HK-2 (cell line): ENCODE data around the gene PAX4.
"Not testable (repeated sequence)": the region's sequence is repeated elsewhere in the genome, so short reads cannot be mapped to it uniquely, and the experiment has no call there.

Experiments used
- DNase-seq: peaks from one replicate; pipeline ENCODE4 v3.0.0-alpha.2; 2018; ENCODE audit not compliant: unreplicated experiment

PAX4 gene

DNA sequence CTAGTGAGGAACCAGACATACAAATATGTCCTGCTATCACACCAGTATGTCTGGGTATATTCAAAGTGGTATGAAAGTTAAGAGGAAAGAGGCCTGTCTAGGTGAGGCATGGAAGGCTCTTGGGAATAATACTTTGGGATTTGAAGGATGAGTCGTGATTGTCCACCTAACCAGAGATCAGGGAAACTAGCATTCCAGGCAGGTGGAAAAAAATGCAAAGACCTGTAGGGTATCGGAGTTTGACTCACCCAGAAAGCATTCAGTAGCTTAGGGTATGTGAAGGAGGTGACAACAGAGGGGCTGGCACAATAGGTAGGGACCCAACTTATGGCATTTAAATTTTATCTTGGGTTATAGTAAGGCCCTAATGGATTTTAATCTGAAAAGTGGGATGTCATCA, 31.6 kb downstream of the PAX4 start:
- DNase-seq, result no peak

DNA sequence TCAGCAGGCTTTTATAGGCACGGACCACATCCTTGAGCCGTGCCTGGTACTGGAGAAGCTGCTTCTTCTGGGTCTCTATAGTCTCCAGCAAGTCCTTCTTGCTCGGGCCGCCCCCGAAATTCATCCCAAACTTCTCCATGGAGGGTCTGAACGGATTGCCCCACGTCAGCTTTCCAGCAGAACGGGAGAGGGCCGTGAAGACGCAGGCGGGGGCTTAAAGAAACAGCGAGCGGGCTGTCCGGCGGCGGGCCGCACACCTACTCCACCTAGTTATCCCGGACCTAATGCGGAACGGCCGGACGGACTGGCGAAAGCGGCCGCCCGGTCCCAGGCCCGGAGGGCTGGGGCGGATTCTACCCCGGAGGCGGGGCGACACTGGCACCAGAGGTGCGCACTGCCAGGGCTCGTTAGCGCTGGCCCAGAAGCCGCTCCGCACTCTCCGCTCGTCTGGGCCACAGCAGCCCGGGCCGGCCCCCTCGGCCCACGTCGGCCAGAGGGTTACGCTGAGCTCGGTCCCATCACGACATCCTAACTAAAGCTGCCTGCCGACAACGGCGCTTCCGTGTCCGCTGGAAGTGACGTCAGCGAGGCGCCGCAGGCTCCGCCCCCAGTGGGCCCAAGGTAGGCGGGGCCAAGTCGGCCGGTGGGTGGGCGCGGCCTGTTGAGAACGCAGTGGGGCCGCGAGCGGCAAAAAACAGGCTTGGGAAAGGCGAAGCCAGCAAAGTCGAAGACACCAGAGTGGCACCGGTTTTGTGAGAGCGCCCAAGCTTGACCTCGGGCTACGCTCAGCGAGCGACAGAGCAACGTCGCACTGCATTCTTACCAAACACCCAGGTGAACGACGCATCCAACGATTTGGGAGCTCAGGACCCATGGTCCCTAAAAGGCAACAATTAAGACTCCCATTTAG, 32.6 kb downstream of the PAX4 start, which contains the start of gene GCC1:
Gene GCC1, minus strand, starts transcription at position 553 of the 910 bp plus-strand sequence. Its CDS starts 414 bp downstream, at position 139.
- DNase-seq, result peak; percentile 91

DNA sequence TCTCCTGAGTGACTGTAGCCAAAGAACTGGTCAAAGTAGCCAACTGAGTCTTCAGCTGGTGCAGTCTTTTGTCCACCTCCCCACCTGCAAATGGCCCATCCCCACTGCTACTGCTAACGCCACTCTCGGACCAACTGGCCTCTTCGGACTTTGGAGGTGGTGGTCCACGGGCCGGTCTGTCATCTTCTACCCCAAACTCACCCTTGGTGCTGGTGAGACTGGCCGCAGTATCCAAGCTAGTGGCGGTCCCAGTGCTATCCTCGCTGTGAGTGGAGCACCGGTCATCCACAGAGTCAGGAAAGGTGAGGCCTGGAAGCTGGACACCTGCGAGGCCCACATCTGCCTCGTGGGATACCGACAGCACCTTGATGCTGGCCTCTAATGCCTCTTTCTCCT, 33.3 kb downstream of the PAX4 start:
- no peak for DNase-seq

DNA sequence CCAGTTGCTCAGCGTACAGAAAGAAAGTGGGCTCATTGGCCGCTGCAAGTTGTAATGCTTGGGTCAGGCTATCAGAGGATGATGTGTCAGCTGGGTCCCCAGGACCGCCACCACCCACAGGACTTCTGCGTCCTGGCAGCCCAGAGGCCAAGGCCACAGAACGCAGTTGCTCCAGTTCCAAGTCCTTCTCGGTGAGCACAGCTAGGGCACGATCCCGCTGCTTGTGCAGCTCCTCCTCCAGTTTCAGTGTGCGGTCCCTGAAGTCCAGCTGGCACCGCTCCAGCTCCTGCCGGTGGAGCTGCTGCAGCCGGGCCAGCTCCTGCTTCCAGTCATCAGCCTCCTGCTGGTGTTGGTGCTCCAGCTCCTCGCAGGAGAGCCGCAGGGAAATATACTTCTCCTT, 35.6 kb downstream of the PAX4 start:
- DNase-seq, result no peak

DNA sequence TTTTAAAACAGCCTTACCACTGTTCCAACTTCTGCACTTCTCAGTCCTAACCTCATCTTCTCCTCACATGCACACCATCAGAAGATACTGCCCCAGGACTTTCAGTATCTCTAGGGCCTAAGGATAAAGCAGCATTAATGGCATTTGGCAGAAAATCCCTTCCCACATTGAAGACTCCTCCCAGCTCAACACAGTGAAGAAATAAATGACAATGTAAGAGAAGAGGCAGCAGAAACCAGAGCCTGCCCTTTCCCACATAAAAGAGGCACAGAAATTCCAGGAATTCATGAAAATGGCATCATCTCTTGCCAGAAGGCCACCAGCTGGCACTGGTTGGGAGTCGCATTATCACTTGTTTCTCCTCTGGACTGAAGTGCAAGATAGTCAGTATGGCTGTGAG, 36.2 kb downstream of the PAX4 start:
- no peak for DNase-seq

DNA sequence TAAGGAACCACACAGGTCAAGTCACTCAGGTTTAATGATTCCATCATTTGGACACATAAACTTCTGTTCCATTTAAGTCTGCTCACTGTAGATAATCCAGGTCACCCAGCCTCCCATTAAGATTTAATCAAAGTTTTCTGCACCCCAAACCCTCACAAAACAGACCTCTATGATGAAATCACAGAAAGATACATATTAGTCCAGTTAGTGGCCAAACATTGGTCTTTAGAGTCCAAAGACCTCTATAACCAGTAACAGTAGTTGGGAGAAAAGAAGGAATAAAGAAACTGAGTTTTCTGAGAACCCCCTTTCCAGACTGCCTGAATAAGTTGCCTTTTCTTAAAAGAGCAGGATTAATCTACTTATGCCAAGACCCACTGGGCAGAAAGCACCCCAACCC, 37.3 kb downstream of the PAX4 start:
- DNase-seq, result no peak

DNA sequence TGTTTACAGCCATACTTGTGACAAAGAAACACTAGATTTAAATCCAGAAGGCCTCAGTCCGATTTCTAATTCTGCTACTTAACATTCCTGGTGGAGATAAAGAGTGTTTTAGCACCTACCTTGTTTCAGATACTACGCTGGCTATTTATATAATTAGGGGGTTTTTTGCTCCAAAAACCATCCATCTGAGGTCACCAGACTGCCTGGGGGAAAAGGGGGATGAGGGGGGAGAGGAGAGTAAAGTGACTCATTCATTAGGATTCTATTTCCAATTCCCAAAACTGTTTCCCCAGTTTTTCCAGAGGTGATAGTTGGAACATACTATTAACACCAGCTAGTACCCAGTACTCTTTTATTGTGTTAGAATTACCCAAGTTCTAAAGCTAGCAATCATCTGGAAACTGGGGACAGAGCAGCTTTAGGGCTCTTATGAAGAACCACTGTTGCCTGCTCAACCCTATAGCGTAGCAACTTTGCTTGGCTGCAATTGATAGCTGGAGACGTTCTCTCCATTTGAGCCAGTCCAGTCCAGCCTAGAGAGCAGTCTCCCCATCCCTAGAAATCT, 39.1 kb downstream of the PAX4 start:
- no peak for DNase-seq

DNA sequence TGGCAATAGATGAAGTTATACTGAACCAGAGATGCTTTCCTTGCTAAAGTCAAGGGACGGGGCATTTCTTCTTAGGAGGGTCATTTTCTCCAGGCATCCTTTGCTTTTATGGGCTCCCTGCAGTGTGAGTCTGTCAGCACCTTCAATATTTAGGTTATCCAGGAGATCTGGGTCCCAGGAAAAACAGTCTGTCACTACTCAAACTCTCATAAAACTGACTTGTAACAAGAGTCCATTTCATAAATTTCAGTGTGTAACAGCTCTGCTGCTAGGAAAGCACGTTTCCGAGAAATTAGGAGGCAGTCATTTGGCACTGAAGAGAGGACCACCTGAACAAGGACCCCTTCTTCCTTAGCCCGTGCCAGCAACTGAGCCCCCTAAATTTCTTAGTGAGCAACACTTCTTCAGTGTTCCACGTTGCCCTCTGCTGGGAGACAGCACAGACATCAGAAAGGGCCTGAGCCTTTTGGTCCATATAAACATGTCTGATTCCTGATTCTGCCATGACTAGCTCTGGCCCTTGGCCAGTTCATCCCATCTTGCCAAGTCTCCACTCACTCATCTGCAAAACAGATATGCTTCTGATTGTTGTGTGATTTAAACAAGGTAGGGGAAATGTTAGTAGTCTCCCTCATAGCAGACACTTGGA, 39.8 kb downstream of the PAX4 start:
- DNase-seq, result no peak

DNA sequence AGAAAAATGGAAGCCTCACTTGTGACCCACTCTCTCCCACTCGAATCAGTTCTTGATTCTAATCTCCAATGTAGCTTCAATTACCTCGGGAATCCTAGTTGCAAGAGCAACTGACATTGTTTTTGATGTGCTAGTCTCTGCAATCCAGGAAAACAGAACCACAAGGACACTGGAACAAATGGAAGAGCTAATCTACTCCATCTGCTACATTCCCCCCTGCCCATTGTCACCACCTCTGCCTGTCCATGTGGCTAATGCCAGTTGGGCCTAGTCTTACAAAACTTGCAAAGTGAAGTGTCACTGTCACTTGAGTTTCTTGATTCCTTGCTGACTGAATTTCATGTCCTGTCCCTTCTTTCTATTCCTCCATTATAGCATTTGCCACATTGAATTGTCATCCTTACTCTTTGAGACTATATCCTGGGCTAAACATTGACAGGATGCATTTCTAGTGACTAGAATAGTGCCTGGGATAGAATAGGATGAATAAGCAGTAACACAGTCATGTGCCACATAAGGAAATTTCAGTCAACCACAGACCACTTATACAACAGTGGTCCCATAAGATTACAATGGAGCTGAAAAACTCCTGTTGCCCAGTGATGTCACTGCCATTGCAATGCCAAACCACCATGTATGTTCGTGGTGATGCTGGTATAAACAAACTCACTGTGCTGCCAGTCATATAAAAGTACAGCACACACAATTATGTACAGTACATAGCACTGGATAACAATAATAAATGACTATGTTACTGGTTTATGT, 46.0 kb downstream of the PAX4 start:
- DNase-seq, result no peak

DNA sequence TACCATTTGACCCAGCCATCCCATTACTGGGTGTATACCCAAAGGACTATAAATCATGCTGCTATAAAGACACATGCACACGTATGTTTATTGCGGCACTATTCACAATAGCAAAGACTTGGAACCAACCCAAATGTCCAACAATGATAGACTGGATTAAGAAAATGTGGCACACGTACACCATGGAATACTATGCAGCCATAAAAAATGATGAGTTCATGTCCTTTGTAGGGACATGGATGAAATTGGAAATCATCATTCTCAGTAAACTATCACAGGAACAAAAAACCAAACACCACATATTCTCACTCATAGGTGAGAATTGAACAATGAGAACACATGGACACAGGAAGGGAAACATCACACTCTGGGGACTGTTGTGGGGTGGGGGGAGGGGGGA, 49.9 kb downstream of the PAX4 start:
- not testable (repeated sequence) for DNase-seq

DNA sequence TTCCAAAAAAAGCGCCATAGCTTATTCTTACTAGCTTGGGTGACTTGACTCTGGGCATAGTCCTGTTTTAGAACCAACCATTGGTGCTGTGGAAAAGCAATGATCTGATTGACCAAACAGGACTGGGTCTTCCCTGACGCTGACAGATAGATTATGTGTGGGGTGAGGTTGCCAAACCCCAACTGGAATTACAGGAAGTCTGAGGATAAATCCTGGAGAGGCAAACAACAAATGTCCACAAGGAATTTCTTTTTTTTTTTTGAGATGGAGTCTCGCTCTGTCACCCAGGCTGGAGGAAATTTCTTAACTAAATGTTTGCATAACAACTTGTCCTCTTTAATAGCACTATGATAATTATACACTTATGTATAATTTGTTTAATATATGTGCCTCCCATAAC, 51.7 kb downstream of the PAX4 start:
- DNase-seq, result no peak
